HFFc6 (cell line): Measurements from ENCODE around the gene PIK3R6. TPM values are rescaled to one million over a fixed set of nuclear protein-coding genes. Genes with fewer than 3 reads are reported as not detected.

Experiments
- DNase-seq: peaks from one replicate; pipeline ENCODE4 v3.0.0-alpha.2; 2018
- H3K27ac Mint-ChIP-seq: 2 replicates; pipeline ENCODE4 v1.8.0; 2020; ENCODE audit warnings: mild to moderate bottlenecking, mixed read lengths
- H3K27me3 Mint-ChIP-seq: 2 replicates; pipeline ENCODE4 v1.8.0; 2021; ENCODE audit warnings: mild to moderate bottlenecking, moderate library complexity, mixed read lengths; ENCODE audit not compliant: insufficient read depth
- H3K36me3 Mint-ChIP-seq: 2 replicates; pipeline ENCODE4 v1.8.0; 2021; ENCODE audit warnings: low read depth, mixed read lengths
- H3K4me1 Mint-ChIP-seq: 2 replicates; pipeline ENCODE4 v1.8.0; 2020; ENCODE audit warnings: low read depth, mixed read lengths
- H3K4me3 Mint-ChIP-seq: 2 replicates; pipeline ENCODE4 v1.8.0; 2020; ENCODE audit warnings: mild to moderate bottlenecking, moderate library complexity, mixed read lengths
- H3K9me3 Mint-ChIP-seq: 2 replicates; pipeline ENCODE4 v1.8.0; 2020; ENCODE audit warnings: mild to moderate bottlenecking, mixed read lengths
- CTCF ChIP-seq: fragments of 200-600 bp; sonication (generic); IDR thresholded peaks from 2 replicates; pipeline ENCODE4 v1.5.0; 2021; ENCODE audit warnings: antibody characterized with exemption, mild to moderate bottlenecking
- total RNA-seq, 6 experiments: library from RNA; stranded (reverse); fragmentation: NEBNext Ultra II Directional; extraction: Animal tissue kit (Norgen Biotek cat#: 25700); gene quantifications; 2 replicates in 1 of 6; 3 replicates in 5 of 6; pipeline ENCODE4 v1.2.3, GENCODE V29; 2021

PIK3R6 gene
- total RNA-seq, 6 experiments from 2014 or later = not detected

GRCh38 chr17:8841844-8842243, 25.6 kb downstream of the PIK3R6 start:
- peaks cover 3% of the 10 kb centered on the region; the same call in 1 of the 2 replicates for H3K27me3 Mint-ChIP-seq

GRCh38 chr17:8839410-8839935, 28.0 kb downstream of the PIK3R6 start:
- H3K4me3 Mint-ChIP-seq = no peak overlapping the region
- H3K27ac Mint-ChIP-seq = no peak overlapping the region
- peaks cover 39% of the 10 kb centered on the region for H3K9me3 Mint-ChIP-seq
- no peak for DNase-seq
- H3K4me1 Mint-ChIP-seq = no peaks in the 10 kb centered on the region
- peaks cover 6% of the 10 kb centered on the region for H3K27me3 Mint-ChIP-seq
- H3K36me3 Mint-ChIP-seq = no peaks in the 10 kb centered on the region
- no peak for TF ChIP-seq CTCF

More at GRCh38 chr17:8841844-8842243, 25.6 kb downstream of the PIK3R6 start:
- peaks cover 32% of the 10 kb centered on the region; the same call in 1 of the 2 replicates for H3K9me3 Mint-ChIP-seq
- no peaks in the 10 kb centered on the region for H3K4me1 Mint-ChIP-seq
- no peak for DNase-seq
- no peaks in the 10 kb centered on the region for H3K36me3 Mint-ChIP-seq
- H3K4me3 Mint-ChIP-seq = no peak overlapping the region
- no peak overlapping the region for H3K27ac Mint-ChIP-seq
- TF ChIP-seq CTCF = no peak

GRCh38 chr17:8838551-8839095, 28.9 kb downstream of the PIK3R6 start:
- peaks cover 43% of the 10 kb centered on the region for H3K9me3 Mint-ChIP-seq
- no peaks in the 10 kb centered on the region for H3K36me3 Mint-ChIP-seq
- no peaks in the 10 kb centered on the region for H3K4me1 Mint-ChIP-seq
- H3K27me3 Mint-ChIP-seq = peaks cover 6% of the 10 kb centered on the region
- no peak overlapping the region for H3K27ac Mint-ChIP-seq
- TF ChIP-seq CTCF = no peak
- no peak for DNase-seq
- no peak overlapping the region for H3K4me3 Mint-ChIP-seq

GRCh38 chr17:8837563-8838075, 29.9 kb downstream of the PIK3R6 start:
- no peak overlapping the region for H3K27ac Mint-ChIP-seq
- TF ChIP-seq CTCF = no peak
- H3K4me3 Mint-ChIP-seq = no peak overlapping the region
- H3K9me3 Mint-ChIP-seq = peaks cover 43% of the 10 kb centered on the region
- peaks cover 4% of the 10 kb centered on the region for H3K27me3 Mint-ChIP-seq
- H3K4me1 Mint-ChIP-seq = no peaks in the 10 kb centered on the region
- no peak for DNase-seq
- H3K36me3 Mint-ChIP-seq = no peaks in the 10 kb centered on the region

- Mint-ChIP-seq H3K9me3 (peaks cover 37% of the 10 kb centered on the region), H3K27ac (no peak overlapping the region), H3K4me3 (no peak overlapping the region), H3K4me1 (no peaks in the 10 kb centered on the region), H3K27me3 (peaks cover 5% of the 10 kb centered on the region), H3K36me3 (no peaks in the 10 kb centered on the region)
- no peak for DNase-seq
- no peak for TF ChIP-seq CTCF
These were observed 30.5 kb downstream of the PIK3R6 start for GRCh38 chr17:8836821-8837562.
